Endodermal cell (in vitro differentiated cells): ENCODE measurements around the gene SPOCK1. TPM values are rescaled to one million over a fixed set of nuclear protein-coding genes. Genes with fewer than 3 reads are reported as not detected.

Experiments
- DNase-seq: peaks from one replicate; pipeline ENCODE4 v3.0.0-alpha.2; 2017
- H3K27ac ChIP-seq: 2 replicates; pipeline ENCODE4 v1.5.1; 2013; ENCODE audit warnings: mild to moderate bottlenecking, low read depth, low read length, moderate library complexity
- H3K27me3 ChIP-seq: 2 replicates; pipeline ENCODE4 v1.6.1; 2013; ENCODE audit warnings: mild to moderate bottlenecking, low read length, moderate library complexity; ENCODE audit not compliant: insufficient read depth, control insufficient read depth, poor library complexity, severe bottlenecking
- H3K36me3 ChIP-seq: 2 replicates; pipeline ENCODE4 v1.7.0; 2013; ENCODE audit warnings: mild to moderate bottlenecking, low read length, moderate library complexity; ENCODE audit not compliant: control insufficient read depth, insufficient read depth
- H3K4me1 ChIP-seq: one replicate; pipeline ENCODE4 v1.7.0; 2013; ENCODE audit warnings: low read length; ENCODE audit not compliant: control insufficient read depth, insufficient read depth
- H3K4me3 ChIP-seq: 2 replicates; pipeline ENCODE4 v1.5.1; 2013; ENCODE audit warnings: mild to moderate bottlenecking, low read length, moderate library complexity
- H3K9ac ChIP-seq: 2 replicates; pipeline ENCODE4 v1.6.1; 2013; ENCODE audit warnings: mild to moderate bottlenecking, low read length, moderate library complexity; ENCODE audit not compliant: poor library complexity, severe bottlenecking; ENCODE audit errors: extremely low read depth
- H3K9me3 ChIP-seq: 2 replicates; pipeline ENCODE4 v1.6.1; 2013; ENCODE audit warnings: mild to moderate bottlenecking, low read length, moderate library complexity; ENCODE audit not compliant: control insufficient read depth
- H3K27ac Mint-ChIP-seq: 2 replicates; pipeline ENCODE4 v1.8.0; 2020; ENCODE audit warnings: mixed read lengths
- H3K27me3 Mint-ChIP-seq: 2 replicates; pipeline ENCODE4 v1.8.0; 2021; ENCODE audit warnings: mild to moderate bottlenecking, mixed read lengths; ENCODE audit not compliant: insufficient read depth
- H3K36me3 Mint-ChIP-seq: 2 replicates; pipeline ENCODE4 v1.8.0; 2020; ENCODE audit warnings: low read depth, mixed read lengths
- H3K4me1 Mint-ChIP-seq: 2 replicates; pipeline ENCODE4 v1.8.0; 2020; ENCODE audit warnings: mixed read lengths
- H3K4me3 Mint-ChIP-seq: 2 replicates; pipeline ENCODE4 v1.8.0; 2020; ENCODE audit warnings: mild to moderate bottlenecking, moderate library complexity, mixed read lengths
- H3K9me3 Mint-ChIP-seq: 2 replicates; pipeline ENCODE4 v1.8.0; 2020; ENCODE audit warnings: mild to moderate bottlenecking, mixed read lengths
- WGBS, 2 experiments: methylation state at CpG; one replicate each; pipeline versions ENCODE4 v1.1.5 to v1.1.7; 2013; ENCODE audit warnings: missing lambda C conversion rate in 2 of 2, mixed read lengths in 1 of 2; ENCODE audit not compliant: insufficient coverage in 1 of 2, insufficient read length in 1 of 2; 5-methylcytosine and 5-hydroxymethylcytosine counted together
- total RNA-seq, 2 donors: library from RNA; stranded (reverse); fragmentation: NEBNext Ultra II Directional in 1 of 2; extraction: Animal tissue kit (Norgen Biotek cat#: 25700) in 1 of 2; gene quantifications; 2 replicates in 1 of 2; 3 replicates in 1 of 2; pipeline ENCODE4 v1.2.1, GENCODE V29; 2021
- TF ChIP-seq, protein P1 (sequence below): fragments of 200-600 bp; sonication (generic); conservative IDR thresholded peaks from 2 replicates; pipeline ENCODE4 v1.5.0; 2021; ENCODE audit warnings: antibody characterized with exemption, mild to moderate bottlenecking

The SPOCK1 gene
- total RNA-seq, 2 donors from 2014 or later: 25.8 to 39.8 TPM

DNA sequence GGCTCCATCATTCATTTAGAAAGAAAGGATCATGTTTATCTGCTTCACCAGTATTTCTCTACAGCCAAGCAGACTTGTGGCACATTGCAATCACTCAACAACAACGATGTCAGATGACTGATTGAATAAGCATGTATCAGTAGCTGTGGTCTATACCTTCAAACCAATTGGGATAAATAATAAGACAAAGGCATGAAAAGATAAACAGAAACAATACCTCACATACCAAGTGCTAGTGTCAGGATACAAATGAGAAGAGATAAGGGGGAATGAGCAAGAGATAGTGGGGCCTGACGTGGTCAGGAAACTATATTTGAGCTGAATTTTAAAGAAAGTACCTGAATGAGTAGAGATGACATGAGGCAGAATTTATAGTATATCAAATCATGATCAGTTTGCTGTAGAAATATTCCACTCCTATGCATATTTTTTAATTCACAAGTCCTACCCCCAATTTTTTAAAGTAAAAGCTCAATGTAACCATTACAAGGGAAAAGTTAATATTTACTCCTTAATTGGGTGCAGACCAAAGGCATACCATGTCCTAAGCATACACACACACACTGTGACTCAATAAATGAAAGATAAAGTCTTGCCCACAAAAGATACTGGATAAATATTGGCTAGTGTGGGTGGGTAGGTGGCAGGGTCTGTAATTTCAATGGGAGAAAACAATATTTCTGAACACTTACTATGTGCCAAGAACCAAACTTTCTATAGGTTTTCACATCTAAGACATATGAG lies 284.5 kb downstream of the SPOCK1 start:
- no peak overlapping the region for H3K4me3 Mint-ChIP-seq
- WGBS, 2 experiments: 44% methylated on average over 1 of the region's 2 CpGs; no CpG with 5 or more reads in 1 of the 2 experiments
- no peaks in the 10 kb centered on the region for H3K27me3 Mint-ChIP-seq
- no peaks in the 10 kb centered on the region for H3K36me3 ChIP-seq
- H3K4me1 Mint-ChIP-seq: peaks cover 58% of the 10 kb centered on the region
- no peak overlapping the region for H3K27ac ChIP-seq
- no peaks in the 10 kb centered on the region for H3K9me3 ChIP-seq
- H3K27me3 ChIP-seq: no peaks in the 10 kb centered on the region
- H3K27ac Mint-ChIP-seq: no peak overlapping the region
- no peaks in the 10 kb centered on the region for H3K36me3 Mint-ChIP-seq
- H3K9me3 Mint-ChIP-seq: no peaks in the 10 kb centered on the region
- no peak overlapping the region for H3K9ac ChIP-seq
- TF ChIP-seq, protein P1, sequence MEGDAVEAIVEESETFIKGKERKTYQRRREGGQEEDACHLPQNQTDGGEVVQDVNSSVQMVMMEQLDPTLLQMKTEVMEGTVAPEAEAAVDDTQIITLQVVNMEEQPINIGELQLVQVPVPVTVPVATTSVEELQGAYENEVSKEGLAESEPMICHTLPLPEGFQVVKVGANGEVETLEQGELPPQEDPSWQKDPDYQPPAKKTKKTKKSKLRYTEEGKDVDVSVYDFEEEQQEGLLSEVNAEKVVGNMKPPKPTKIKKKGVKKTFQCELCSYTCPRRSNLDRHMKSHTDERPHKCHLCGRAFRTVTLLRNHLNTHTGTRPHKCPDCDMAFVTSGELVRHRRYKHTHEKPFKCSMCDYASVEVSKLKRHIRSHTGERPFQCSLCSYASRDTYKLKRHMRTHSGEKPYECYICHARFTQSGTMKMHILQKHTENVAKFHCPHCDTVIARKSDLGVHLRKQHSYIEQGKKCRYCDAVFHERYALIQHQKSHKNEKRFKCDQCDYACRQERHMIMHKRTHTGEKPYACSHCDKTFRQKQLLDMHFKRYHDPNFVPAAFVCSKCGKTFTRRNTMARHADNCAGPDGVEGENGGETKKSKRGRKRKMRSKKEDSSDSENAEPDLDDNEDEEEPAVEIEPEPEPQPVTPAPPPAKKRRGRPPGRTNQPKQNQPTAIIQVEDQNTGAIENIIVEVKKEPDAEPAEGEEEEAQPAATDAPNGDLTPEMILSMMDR: no peak
- no peak for DNase-seq
- H3K4me1 ChIP-seq: peaks cover 31% of the 10 kb centered on the region
- no peak overlapping the region for H3K4me3 ChIP-seq

DNA sequence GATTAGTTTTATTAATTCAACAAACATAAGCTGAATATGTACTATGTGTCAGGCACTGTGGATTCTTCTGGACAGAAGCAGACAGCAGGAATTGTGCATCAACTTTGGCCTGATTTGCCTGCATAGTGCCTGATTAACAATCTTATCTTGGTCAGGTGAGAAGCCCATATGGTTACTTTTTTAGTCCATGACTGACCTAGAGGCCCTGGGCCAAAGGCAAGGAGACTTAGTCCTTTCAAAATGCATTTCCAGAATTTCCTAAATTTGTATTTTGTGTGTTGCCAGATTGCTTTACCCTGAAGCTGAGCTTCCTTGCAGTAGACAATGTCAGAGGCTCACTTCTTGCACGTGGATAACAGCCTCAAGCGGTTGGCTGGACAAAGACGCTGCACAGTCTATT lies 286.7 kb downstream of the SPOCK1 start:
- no peak overlapping the region for H3K4me3 Mint-ChIP-seq
- H3K9me3 Mint-ChIP-seq: no peaks in the 10 kb centered on the region
- no peak overlapping the region for H3K4me3 ChIP-seq
- TF ChIP-seq, protein P1: no peak
- no peak overlapping the region for H3K27ac ChIP-seq
- H3K27me3 ChIP-seq: no peaks in the 10 kb centered on the region
- no peaks in the 10 kb centered on the region for H3K9me3 ChIP-seq
- H3K36me3 Mint-ChIP-seq: no peaks in the 10 kb centered on the region
- no peaks in the 10 kb centered on the region for H3K27me3 Mint-ChIP-seq
- peaks cover 18% of the 10 kb centered on the region for H3K4me1 ChIP-seq
- WGBS, 2 experiments: 90 to 100% methylated on average over 2 to 3 of the region's 3 CpGs
- H3K9ac ChIP-seq: no peak overlapping the region
- H3K4me1 Mint-ChIP-seq: peaks cover 43% of the 10 kb centered on the region
- H3K36me3 ChIP-seq: no peaks in the 10 kb centered on the region
- no peak for DNase-seq
- H3K27ac Mint-ChIP-seq: peak overlapping the region; percentile 45

GRCh38 chr5:137209232-137209809 lies 289.8 kb downstream of the SPOCK1 start:
- Histone ChIP-seq H3K9ac (no peak overlapping the region), H3K27me3 (no peaks in the 10 kb centered on the region), H3K9me3 (no peaks in the 10 kb centered on the region), H3K27ac (no peak overlapping the region), H3K4me1 (peaks cover 14% of the 10 kb centered on the region), H3K36me3 (no peaks in the 10 kb centered on the region), H3K4me3 (no peak overlapping the region)
- DNase-seq: no peak
- Mint-ChIP-seq H3K9me3 (no peaks in the 10 kb centered on the region), H3K27ac (no peak overlapping the region), H3K27me3 (no peaks in the 10 kb centered on the region), H3K4me1 (peaks cover 38% of the 10 kb centered on the region), H3K36me3 (no peaks in the 10 kb centered on the region), H3K4me3 (no peak overlapping the region)
- TF ChIP-seq, protein P1: no peak
- WGBS, 2 experiments: 83 to 94% methylated on average over 3 to 9 of the region's 9 CpGs
